ENCODE results near the gene SGCD.

GRCh38 chr5:156584871-156585270 is 257.9 kb downstream of the SGCD start:
- no peak for TF ChIP-seq POLR2A (IDR thresholded peaks at IDR 0.05)
- TF ChIP-seq CTCF (IDR thresholded peaks at IDR 0.05 in 8 of 11, conservative IDR thresholded peaks at IDR 0.05 in 3 of 11), result no peak

All from spleen (tissue), 7 donors.